ENCODE data around the gene STAT3. TPM values are rescaled to one million over a fixed set of nuclear protein-coding genes. Genes with fewer than 3 reads are reported as not detected.
"Not testable (repeated sequence)": the region's sequence is repeated elsewhere in the genome, so short reads cannot be mapped to it uniquely, and the experiment has no call there.

The STAT3 gene
- polyA plus RNA-seq, 1 donor = 70.4 TPM

GRCh38 chr17:42380935-42381334 lies 7.3 kb downstream of the STAT3 start:
- DNase-seq = no peak

DNA sequence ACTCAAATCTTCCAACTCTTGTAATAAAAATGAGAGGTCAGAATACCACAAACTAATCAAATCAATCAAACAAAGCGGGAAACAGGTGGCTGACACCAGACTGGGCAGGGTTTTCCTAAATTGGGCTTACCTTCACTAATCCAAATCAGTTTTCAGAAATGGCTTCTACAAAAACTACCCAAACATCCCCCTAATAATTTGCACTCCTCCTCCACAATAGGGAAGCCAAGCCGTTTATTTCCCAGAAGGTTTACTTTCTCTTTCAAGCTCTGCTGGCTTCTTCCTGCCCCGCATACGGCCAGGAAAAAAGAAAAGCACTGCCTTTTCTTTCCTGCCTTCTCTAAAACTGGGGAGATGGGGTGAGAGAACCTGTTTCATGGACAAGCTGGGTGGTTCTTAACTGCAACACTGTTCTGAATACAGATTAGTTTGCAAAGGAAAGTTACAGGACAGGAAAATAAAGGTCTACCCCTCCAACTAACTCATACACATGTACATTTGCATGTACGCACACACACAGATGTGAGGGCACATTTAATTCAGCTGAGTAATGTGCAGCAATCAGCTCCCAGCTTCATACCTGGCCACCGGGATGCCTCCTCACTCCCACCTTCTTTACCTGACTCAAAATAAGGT lies 9.2 kb downstream of the STAT3 start:
- DNase-seq = peak; percentile 67

DNA sequence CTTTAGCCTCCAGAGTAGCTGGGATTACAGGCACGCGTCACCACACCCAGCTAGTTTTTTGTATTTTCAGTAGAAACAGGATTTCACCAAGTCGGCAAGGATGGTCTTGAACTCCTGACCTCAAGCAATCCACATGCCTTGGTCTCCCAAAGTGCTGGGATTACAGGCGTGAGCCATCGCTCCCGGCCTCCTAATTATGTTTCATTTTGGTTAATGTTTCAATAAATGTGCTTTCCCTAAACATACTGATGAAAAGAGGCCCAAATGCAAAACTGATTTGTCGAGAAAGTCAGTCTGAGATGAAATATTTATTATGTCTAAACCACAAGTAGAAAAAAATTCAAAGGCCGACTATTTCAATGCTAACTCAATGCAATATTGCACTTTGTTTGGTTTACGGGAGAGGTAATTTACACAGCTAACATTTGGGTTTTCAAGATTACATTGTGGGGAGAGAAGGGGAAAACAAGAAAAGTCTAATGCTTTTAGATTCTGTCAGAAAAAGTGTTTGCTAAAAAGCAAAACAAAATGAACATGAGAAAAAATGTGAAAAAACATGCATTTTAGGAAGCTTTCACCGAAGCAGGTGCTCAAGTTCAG lies 9.8 kb downstream of the STAT3 start:
- no peak for DNase-seq

- no peak for DNase-seq
These were observed 14.3 kb downstream of the STAT3 start for GRCh38 chr17:42373896-42374295.

DNA sequence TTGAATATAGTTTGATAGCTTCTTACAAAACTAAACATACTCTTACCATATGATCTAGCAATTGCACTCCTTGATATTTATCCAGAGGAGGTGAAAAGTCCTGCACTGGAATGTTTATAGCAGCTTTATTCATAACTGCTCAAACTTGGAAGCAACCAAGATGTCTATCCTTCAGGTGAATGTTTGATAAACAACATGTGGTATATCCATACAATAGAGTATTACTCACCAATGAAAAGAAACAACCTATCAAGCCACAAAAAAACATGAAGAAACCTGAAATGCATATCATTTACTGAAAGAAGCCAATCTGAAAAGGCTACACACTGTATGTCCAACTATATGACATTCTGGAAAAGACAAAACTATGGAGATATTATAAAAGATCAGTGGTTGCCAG lies 16.1 kb downstream of the STAT3 start:
- DNase-seq = no peak

DNA sequence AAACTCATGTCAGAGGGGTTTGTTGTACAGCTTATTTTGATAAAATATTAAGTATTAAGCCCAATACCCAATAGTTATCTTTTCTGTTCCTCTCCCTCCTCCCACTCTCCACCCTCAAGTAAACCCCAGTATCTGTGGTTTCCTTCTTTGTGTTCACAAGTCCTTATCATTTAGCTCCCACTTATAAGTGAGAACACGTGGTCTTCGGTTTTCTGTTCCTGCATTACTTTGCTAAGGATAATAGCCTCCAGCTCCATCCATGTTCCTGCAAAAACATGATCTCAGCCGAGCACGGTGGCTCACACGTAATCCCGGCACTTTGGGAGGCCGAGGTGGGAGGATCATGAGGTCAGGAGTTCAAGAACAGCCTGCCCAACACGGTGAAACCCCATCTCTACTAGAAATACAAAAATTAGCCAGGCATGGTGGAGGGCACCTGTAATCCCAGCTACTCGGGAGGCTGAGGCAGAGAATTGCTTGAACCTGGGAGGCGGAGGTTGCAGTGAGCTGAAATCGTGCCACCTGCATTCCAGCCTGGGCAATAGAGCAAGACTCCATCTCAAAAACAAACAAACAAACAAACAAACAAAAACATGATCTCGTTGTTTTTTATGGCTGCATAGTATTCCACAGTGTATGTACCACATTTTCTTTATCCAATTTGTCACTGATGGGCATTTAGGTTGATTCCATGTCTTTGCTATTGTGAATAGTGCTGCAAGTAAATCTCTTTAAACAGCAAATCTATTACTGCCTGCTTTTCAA lies 19.3 kb downstream of the STAT3 start:
- not testable (repeated sequence) for DNase-seq

- DNase-seq = not testable (repeated sequence)
These were observed 19.9 kb downstream of the STAT3 start for GRCh38 chr17:42368310-42368709.

DNA sequence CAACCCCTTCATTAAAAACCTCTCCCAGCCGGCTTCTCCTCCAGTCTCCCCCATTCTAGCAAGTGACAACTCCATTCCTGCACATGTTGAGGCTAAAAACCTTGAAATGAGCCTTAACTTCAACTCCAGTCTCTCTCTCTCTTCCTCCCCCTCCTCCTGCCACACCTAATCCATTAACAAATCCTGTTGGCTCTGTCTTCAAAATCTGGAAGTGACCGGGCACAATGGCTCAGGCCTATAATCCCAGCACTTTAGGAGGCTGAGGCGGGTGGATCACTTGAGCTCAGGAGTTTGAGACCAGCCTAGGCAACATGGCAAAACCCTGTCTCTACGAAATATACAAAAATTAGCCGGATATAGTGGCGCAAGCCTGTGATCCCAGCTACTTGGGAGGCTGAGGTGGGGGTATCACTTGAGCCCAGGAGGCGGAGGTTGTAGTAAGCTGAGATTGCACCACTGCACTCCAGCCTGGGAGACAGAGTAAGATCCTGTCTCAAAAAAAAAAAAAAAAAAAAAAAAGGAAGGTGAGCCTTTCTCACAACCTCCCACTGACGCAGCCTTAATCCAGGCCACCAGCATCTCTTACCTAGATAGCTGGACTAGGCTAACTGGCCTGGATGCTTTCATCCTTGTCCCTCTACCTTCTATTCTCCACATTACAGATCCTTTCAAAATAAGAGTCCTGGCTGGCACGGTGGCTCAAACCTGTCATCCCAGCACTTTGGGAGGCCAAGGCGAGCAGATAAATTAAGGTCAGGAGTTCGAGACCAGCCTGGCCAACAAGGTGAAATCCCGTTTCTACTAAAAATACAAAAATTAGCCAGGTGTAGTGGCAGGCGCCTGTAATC lies 21.8 kb downstream of the STAT3 start:
- DNase-seq = not testable (repeated sequence)

DNA sequence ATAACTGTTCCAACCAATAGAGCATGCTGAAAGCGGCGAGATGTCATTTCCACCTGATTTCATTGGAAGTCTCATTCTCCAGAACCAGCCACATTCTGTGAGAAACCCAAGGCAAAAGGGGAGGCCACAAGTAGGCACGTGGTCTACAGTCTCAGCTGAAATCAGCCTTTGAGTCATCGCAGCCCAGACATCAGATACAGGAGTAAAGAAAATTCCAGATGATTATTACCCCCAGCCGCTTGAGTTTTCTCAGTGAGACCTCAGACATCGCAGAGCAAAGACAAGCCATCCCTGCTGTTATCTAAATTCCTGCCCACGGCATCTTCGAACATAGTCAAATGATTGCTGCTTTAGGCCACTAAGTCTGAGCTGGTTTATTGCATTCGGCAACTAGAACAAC lies 23.1 kb downstream of the STAT3 start:
- no peak for DNase-seq

DNA sequence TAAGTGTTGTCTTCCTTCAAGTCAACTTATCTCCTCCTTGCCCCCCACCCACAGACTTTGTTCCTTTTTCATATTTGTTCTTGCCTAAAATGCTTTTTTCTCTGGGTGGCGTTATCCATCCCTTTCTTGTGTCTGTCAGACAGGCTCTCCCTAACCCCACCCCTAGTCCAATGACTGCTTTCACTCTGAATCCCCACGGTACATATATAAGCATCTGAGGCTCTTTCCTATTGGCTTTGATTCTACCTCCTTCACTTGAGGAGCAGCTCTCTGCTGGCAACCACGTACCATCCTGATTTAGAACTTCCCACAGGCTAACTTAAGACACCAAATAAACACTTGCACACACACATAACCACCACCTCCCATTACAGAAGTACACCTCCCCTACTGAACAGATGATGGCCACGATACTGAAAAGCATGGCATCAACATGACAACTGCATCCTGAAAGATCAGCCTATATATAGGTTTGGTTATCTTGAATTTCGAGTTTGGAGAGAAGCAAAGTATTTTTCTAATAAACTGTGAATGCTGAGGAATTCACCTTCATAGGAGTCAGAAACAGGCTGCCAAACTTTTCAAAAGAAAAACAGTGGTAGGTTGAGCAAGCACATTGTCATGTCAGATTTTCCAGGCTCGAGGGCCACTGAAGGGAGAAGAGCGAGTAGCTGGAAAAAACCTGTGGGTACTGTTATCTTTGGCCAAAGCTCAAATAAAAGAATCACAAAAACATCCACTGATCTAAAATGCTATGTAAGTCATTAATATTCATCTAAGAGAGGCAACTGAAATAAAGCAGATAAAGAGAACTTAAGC lies 24.3 kb downstream of the STAT3 start:
- DNase-seq = no peak

DNA sequence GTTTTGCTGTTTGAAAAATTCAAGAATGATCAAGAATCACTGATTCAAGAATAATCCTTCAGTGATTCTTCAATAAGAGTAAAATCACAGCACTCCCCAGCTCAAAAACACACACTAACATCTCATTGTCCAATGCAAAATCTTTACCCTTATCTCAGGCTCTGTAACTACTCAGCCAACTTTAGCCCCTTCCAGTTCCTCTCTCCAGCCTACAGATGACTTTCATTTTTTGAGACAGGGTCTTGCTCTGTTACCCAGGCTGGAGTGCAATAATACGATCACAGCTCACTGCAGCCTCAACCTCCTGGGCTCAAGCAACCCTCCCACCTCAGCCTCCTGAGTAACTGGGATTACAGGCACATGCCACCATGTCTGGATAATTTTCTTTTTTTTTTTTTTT lies 25.0 kb downstream of the STAT3 start:
- no peak for DNase-seq

- DNase-seq = no peak
These were observed 25.8 kb downstream of the STAT3 start for GRCh38 chr17:42362245-42362961.

GRCh38 chr17:42361781-42362186 lies 26.5 kb downstream of the STAT3 start:
- DNase-seq = no peak

GRCh38 chr17:42360388-42360787 lies 27.9 kb downstream of the STAT3 start:
- DNase-seq = not testable (repeated sequence)

DNA sequence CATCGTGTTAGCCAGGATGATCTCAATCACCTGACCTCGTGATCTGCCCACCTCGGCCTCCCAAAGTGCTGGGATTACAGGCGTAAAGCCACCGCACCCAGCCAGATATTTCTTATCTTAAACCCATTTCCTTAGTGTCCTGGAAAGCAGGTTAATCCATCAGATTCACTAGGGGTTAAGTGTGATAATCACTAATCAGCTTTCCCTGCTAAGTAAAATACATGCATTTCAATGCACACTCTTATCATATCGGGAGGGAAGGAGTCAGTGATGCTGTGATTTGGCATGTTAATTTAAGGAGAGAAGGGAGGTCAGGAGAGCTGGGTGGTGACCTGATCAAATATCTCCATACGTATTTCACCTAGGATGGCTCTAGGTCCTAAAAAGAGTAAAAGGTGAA lies 29.1 kb downstream of the STAT3 start:
- no peak for DNase-seq

- no peak for DNase-seq
These were observed 29.8 kb downstream of the STAT3 start for GRCh38 chr17:42358434-42358833.

GRCh38 chr17:42354956-42355843 lies 33.0 kb downstream of the STAT3 start:
- DNase-seq = no peak

- no peak for DNase-seq
These were observed 40.1 kb downstream of the STAT3 start for GRCh38 chr17:42348104-42348503.

- no peak for DNase-seq
These were observed 40.6 kb downstream of the STAT3 start for GRCh38 chr17:42347606-42348005.

DNA sequence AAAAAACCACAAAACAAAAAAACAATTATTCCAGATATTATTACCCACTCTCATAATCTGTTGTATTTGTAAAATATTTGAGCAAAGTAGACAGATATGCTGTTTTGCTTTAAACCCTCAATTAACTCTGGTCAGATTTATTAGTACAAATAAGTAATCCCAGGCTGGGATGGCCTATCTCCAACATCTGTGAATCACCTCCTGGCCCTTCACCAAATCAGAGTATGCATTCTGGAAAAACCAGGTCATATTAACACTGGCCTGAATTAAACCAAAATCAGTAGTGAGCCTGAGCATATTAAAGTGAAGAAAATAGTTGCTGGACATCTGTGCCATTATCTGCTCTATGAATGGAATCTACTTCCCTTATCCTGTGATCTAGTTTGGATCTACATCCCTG lies 41.0 kb downstream of the STAT3 start:
- DNase-seq = peak; percentile 61
